HepG2 (cell line): ENCODE measurements around the gene NDUFS2. TPM values are rescaled to one million over a fixed set of nuclear protein-coding genes. Genes with fewer than 3 reads are reported as not detected.

Source experiments
- ATAC-seq: fragments of 200-7000 bp; cut with Tn5 transposase; 3 replicates; pipeline ENCODE4 v1.9.1; 2020; ENCODE audit warnings: mild to moderate bottlenecking, moderate library complexity
- BruUV-seq: library from RNA; stranded (reverse); fragments of 400-500 nt; replicated peaks from 2 replicates; lab custom pipeline; 2021; lab: Mats Ljungman, UMichigan
- CTCF ChIA-PET: fragments of 300-600 bp; formaldehyde crosslinking; extraction: SDS; loops from one replicate; lab custom pipeline; 2021; ENCODE audit warnings: low total read pairs, inconsistent platforms, low intra/inter-chr PET ratio; lab: Yijun Ruan, JAX
- POLR2A ChIA-PET: fragments of 350-600 bp; sonication (Branson Sonifier 250); formaldehyde crosslinking; loops from one replicate; lab custom pipeline; 2020; ENCODE audit warnings: antibody characterized with exemption, inconsistent platforms; lab: Yijun Ruan, JAX
- DNase-seq: peaks from one replicate; pipeline ENCODE4 v3.0.0-alpha.2; 2015; ENCODE audit warnings: low spot score
- FAIRE-seq: peaks from 3 replicates; lab custom pipeline; 2011; peaks lifted over from hg19 to GRCh38; lab: Jason Lieb, UNC
- H2AFZ ChIP-seq: one replicate; pipeline ENCODE4 v1.6.1; 2011; ENCODE audit warnings: low read length, inconsistent platforms
- H3K27ac ChIP-seq: fragments of 300-600 bp; 3 replicates; pipeline ENCODE4 v1.8.0; 2011; ENCODE audit warnings: mixed run types, mild to moderate bottlenecking, mixed read lengths, low read length, inconsistent platforms; ENCODE audit not compliant: insufficient read depth; ENCODE audit errors: extremely low read length
- H3K27me3 ChIP-seq, 2 experiments: fragments of 200-600 bp in 1 of 2; 2 replicates in 1 of 2; 3 replicates in 1 of 2; pipeline versions ENCODE4 v1.6.0 to v1.8.0; 2011; ENCODE audit warnings: low read length in 2 of 2, mild to moderate bottlenecking in 2 of 2, moderate library complexity in 2 of 2, inconsistent platforms in 1 of 2; ENCODE audit not compliant: insufficient read depth in 2 of 2, control insufficient read depth in 1 of 2
- H3K36me3 ChIP-seq, 2 experiments: fragments of 200-600 bp in 1 of 2; replicated peaks in 1 of 2; 2 replicates in 1 of 2; 3 replicates in 1 of 2; pipeline versions ENCODE4 v1.5.1 to v1.8.0; 2011; ENCODE audit warnings: low read length in 2 of 2, inconsistent platforms in 1 of 2; ENCODE audit not compliant: insufficient read depth in 2 of 2, control insufficient read depth in 1 of 2
- H3K4me1 ChIP-seq: 2 replicates; pipeline ENCODE4 v1.5.1; 2012; ENCODE audit warnings: low read length, inconsistent platforms; ENCODE audit not compliant: insufficient read depth
- H3K4me2 ChIP-seq: 2 replicates; pipeline ENCODE4 v1.6.0; 2011; ENCODE audit warnings: low read depth, low read length, inconsistent platforms
- H3K4me3 ChIP-seq, 3 experiments: fragments of 200-600 bp in 1 of 3; sonication (generic), shearing (Covaris generic) in 1 of 3; replicated peaks in 1 of 3; 2 replicates each; pipeline ENCODE4 v1.5.1; 2011 to 2016; ENCODE audit warnings: low read length in 3 of 3, inconsistent platforms in 2 of 3, low read depth in 2 of 3, mild to moderate bottlenecking in 2 of 3, control low read depth in 1 of 3, mixed read lengths in 1 of 3; ENCODE audit not compliant: insufficient read depth in 1 of 3
- H3K79me2 ChIP-seq: one replicate; pipeline ENCODE4 v1.6.1; 2011; ENCODE audit warnings: low read length, inconsistent platforms; ENCODE audit not compliant: insufficient read depth
- H3K9ac ChIP-seq: 2 replicates; pipeline ENCODE4 v1.6.0; 2011; ENCODE audit warnings: mild to moderate bottlenecking, low read depth, low read length, inconsistent platforms; ENCODE audit not compliant: insufficient read depth
- H3K9me3 ChIP-seq: 2 replicates; pipeline ENCODE4 v1.5.1; 2012; ENCODE audit warnings: mild to moderate bottlenecking, low read length
- H4K20me1 ChIP-seq: 2 replicates; pipeline ENCODE4 v1.6.0; 2011; ENCODE audit warnings: inconsistent platforms, mild to moderate bottlenecking, low read length, moderate library complexity; ENCODE audit not compliant: insufficient read depth
- CBFB ChIP-seq: sonication (generic); formaldehyde crosslinking; IDR thresholded peaks from 2 replicates; pipeline ENCODE4 v1.4.0; 2020; ENCODE audit warnings: missing genetic modification reagents
- DNMT1 ChIP-seq: sonication (generic); formaldehyde crosslinking; IDR thresholded peaks from 2 replicates; pipeline ENCODE4 v1.5.1; 2020; ENCODE audit warnings: mild to moderate bottlenecking, missing genetic modification reagents
- HDAC6 ChIP-seq: fragments of 200-600 bp; sonication (generic); IDR thresholded peaks from 2 replicates; pipeline ENCODE4 v1.7.0; 2017; ENCODE audit warnings: mild to moderate bottlenecking, antibody characterized with exemption, low read length, low read depth
- MXD4 ChIP-seq: IDR thresholded peaks from 2 replicates; pipeline ENCODE4 v1.6.1; 2016; ENCODE audit warnings: mild to moderate bottlenecking, missing biosample characterization, missing genetic modification reagents
- ZMAT3 ChIP-seq: sonication (generic); formaldehyde crosslinking; conservative IDR thresholded peaks from 2 replicates; pipeline ENCODE4 v1.7.0; 2021; ENCODE audit warnings: missing genetic modification reagents
- ZNF543 ChIP-seq: sonication (generic); formaldehyde crosslinking; IDR thresholded peaks from 2 replicates; pipeline ENCODE4 v1.4.0; 2020; ENCODE audit warnings: mild to moderate bottlenecking, missing genetic modification reagents
- ZNF724P ChIP-seq: sonication (generic); formaldehyde crosslinking; IDR thresholded peaks from 2 replicates; pipeline ENCODE4 v1.8.0; 2022; ENCODE audit warnings: missing genetic modification reagents, borderline replicate concordance
- ZNF780A ChIP-seq: sonication (generic); formaldehyde crosslinking; IDR thresholded peaks from 2 replicates; pipeline ENCODE4 v1.8.0; 2022; ENCODE audit warnings: mild to moderate bottlenecking, missing genetic modification reagents, moderate library complexity
- ZSCAN29 ChIP-seq: sonication (generic); formaldehyde crosslinking; conservative IDR thresholded peaks from 2 replicates; pipeline ENCODE4 v1.4.0; 2020; ENCODE audit warnings: mild to moderate bottlenecking, missing genetic modification reagents
- WGBS: methylation state at CpG from one replicate; pipeline ENCODE4 v1.1.6; 2017; ENCODE audit warnings: low lambda C conversion rate; 5-methylcytosine and 5-hydroxymethylcytosine counted together
- in situ Hi-C: cut with HindIII; loops from 2 replicates; pipeline ENCODE4 v1.10.0; 2017; ENCODE audit warnings: low pct_unique_long_range_greater_than_20kb; ENCODE audit not compliant: extremely low pct_ligation_motif_present
- intact Hi-C: fragments of 100-400 bp; cut with micrococcal nuclease; formaldehyde crosslinking; loops from one replicate; pipeline ENCODE4 v1.10.0; 2022; ENCODE audit not compliant: unreplicated experiment
- polyA plus RNA-seq, 8 experiments: library from polyadenylated mRNA; depleted of rRNA in 3 of 8; stranded (reverse) in 7 of 8; unstranded in 1 of 8; fragments of >200 nt; fragmentation: Illumina TruSeq in 4 of 8; extraction: Trizol in 4 of 8; gene quantifications; 2 replicates each; pipeline versions ENCODE4 v1.2.1 to v1.2.3, GENCODE V29; 2011 to 2016; ENCODE audit warnings: low read depth in 4 of 8, missing spikeins in 1 of 8, mixed read lengths in 1 of 8; ENCODE audit not compliant: insufficient read depth in 1 of 8
- total RNA-seq, 5 experiments: library from RNA; depleted of rRNA; stranded (reverse); fragments of >200 nt; fragmentation: Illumina TruSeq; extraction: Trizol; gene quantifications; 2 replicates each; pipeline ENCODE4 v1.2.3, GENCODE V29; 2016; ENCODE audit warnings: low read depth in 1 of 5
- TF ChIP-seq, protein P1 (sequence below): sonication (generic); formaldehyde crosslinking; IDR thresholded peaks from 2 replicates; pipeline ENCODE4 v1.8.0; 2022; ENCODE audit warnings: mild to moderate bottlenecking, missing genetic modification reagents, borderline replicate concordance
- TF ChIP-seq, protein P2 (sequence below): sonication (generic); formaldehyde crosslinking; IDR thresholded peaks from 2 replicates; pipeline ENCODE4 v1.4.0; 2020; ENCODE audit warnings: missing genetic modification reagents, mild to moderate bottlenecking, borderline replicate concordance
- TF ChIP-seq, protein P3 (sequence below): sonication (generic); formaldehyde crosslinking; IDR thresholded peaks from 2 replicates; pipeline ENCODE4 v1.8.0; 2022; ENCODE audit warnings: mild to moderate bottlenecking, missing genetic modification reagents; ENCODE audit not compliant: insufficient replicate concordance

Gene NDUFS2
- total and polyA plus RNA-seq, 2 of the 13 experiments (the other 11 are each of a cell fraction or from before 2014, with no cell fraction given): 89.9 to 118 TPM

DNA sequence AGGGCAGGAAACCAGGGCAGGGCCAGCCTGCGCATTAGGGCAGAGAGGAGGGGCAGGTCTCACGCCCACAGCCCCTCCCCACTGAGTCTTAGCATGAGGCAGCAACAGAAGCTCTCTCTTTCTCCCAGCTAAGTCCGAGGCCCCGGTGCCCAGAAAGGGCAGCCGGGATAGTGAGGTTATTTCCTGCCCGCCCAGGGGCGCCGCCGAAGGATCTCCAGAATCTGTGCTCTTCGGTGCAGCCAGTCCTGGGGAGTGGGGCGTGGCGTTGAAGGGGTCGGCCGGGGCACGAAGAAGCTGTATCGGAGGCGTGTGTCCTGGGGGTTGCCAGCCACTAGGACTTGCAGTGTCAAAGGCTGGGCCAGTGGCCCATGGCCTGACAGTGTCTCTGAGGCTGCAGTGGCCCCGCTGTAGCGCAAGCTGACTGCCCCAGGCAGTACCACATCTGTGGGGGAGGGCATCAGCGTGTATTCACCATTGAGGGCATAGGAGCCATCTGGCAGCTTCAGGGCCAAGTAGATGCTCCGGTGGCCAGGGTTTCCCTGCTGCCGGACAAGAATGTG lies 11.1 kb upstream of the NDUFS2 start (continued):
- TF ChIP-seq HDAC6 (no peak), ZNF543 (CRISPR knock-in tag) (no peak)
- TF ChIP-seq, protein P1, sequence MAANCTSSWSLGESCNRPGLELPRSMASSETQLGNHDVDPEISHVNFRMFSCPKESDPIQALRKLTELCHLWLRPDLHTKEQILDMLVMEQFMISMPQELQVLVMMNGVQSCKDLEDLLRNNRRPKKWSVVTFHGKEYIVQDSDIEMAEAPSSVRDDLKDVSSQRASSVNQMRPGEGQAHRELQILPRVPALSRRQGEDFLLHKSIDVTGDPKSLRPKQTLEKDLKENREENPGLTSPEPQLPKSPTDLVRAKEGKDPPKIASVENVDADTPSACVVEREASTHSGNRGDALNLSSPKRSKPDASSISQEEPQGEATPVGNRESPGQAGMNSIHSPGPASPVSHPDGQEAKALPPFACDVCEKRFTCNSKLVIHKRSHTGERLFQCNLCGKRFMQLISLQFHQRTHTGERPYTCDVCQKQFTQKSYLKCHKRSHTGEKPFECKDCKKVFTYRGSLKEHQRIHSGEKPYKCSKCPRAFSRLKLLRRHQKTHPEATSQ: no peak

DNA sequence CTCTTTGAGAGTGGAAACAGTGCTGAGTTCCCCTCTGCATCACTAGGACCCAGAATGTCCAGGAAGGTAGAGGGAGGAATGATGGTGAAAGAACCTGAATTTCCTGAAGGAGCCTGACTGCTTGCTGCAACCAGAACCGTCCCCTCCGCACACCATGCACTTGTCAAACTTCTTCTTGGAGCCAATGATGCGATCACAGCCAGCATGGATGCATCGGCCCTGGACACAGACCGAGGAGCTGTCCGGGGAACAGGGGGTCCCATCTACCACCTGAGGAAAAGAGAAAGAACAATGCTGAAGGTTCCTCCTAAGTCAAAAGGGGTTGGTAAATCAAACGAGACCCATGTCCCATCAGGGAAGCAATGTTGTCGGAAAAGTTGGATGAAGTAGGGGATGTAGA lies 10.2 kb upstream of the NDUFS2 start:
- POLR2A ChIA-PET: no interaction called here
- ATAC-seq: no peak

More for the DNA sequence above, 10.2 kb upstream of the NDUFS2 start:
- H3K27me3 ChIP-seq: no peaks in the 10 kb centered on the region
- no peaks in the 10 kb centered on the region; a peak in 1 of 5 replicates for H3K36me3 ChIP-seq
- no peak for FAIRE-seq
- CTCF ChIA-PET: interaction anchor here (0.8 to 1.7 kb wide), 5 partner anchors 18 to 190 kb away, joined by 3 to 15 read pairs (median 7); partner anchors contain the start of gene TOMM40L
- H3K79me2 ChIP-seq: no peaks in the 10 kb centered on the region
- TF ChIP-seq MXD4 (CRISPR knock-in tag) (no peak), ZSCAN29 (CRISPR knock-in tag) (no peak), ZNF724P (CRISPR knock-in tag) (no peak), CBFB (CRISPR knock-in tag) (no peak), ZMAT3 (CRISPR knock-in tag) (no peak), ZNF780A (no peak), DNMT1 (CRISPR knock-in tag) (no peak)
- TF ChIP-seq, protein P2, sequence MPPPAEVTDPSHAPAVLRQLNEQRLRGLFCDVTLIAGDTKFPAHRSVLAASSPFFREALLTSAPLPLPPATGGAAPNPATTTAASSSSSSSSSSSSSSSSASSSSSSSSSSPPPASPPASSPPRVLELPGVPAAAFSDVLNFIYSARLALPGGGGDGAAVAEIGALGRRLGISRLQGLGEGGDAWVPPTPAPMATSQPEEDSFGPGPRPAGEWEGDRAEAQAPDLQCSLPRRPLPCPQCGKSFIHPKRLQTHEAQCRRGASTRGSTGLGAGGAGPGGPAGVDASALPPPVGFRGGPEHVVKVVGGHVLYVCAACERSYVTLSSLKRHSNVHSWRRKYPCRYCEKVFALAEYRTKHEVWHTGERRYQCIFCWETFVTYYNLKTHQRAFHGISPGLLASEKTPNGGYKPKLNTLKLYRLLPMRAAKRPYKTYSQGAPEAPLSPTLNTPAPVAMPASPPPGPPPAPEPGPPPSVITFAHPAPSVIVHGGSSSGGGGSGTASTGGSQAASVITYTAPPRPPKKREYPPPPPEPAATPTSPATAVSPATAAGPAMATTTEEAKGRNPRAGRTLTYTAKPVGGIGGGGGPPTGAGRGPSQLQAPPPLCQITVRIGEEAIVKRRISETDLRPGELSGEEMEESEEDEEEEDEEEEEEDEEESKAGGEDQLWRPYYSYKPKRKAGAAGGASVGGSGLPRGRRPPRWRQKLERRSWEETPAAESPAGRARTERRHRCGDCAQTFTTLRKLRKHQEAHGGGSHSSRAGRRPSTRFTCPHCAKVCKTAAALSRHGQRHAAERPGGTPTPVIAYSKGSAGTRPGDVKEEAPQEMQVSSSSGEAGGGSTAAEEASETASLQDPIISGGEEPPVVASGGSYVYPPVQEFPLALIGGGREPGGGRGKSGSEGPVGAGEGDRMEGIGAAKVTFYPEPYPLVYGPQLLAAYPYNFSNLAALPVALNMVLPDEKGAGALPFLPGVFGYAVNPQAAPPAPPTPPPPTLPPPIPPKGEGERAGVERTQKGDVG (CRISPR knock-in tag): no peak
- TF ChIP-seq, protein P3, sequence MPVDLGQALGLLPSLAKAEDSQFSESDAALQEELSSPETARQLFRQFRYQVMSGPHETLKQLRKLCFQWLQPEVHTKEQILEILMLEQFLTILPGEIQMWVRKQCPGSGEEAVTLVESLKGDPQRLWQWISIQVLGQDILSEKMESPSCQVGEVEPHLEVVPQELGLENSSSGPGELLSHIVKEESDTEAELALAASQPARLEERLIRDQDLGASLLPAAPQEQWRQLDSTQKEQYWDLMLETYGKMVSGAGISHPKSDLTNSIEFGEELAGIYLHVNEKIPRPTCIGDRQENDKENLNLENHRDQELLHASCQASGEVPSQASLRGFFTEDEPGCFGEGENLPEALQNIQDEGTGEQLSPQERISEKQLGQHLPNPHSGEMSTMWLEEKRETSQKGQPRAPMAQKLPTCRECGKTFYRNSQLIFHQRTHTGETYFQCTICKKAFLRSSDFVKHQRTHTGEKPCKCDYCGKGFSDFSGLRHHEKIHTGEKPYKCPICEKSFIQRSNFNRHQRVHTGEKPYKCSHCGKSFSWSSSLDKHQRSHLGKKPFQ (CRISPR knock-in tag): no peak
- TF ChIP-seq, all 625 proteins: peak for 0
- no peak for DNase-seq
- Histone ChIP-seq H3K4me2 (no peak overlapping the region), H3K27ac (no peak overlapping the region), H3K9ac (no peak overlapping the region), H3K4me1 (peaks cover 27% of the 10 kb centered on the region), H2AFZ (no peak overlapping the region), H3K9me3 (no peaks in the 10 kb centered on the region), H3K4me3 (no peak overlapping the region), H4K20me1 (no peaks in the 10 kb centered on the region)
- BruUV-seq: no TSS peak
- in situ Hi-C loops (no loop called here), intact Hi-C loops (loop anchor here (1.0 to 2.0 kb wide), 2 partner anchors 183 to 190 kb away; no protein-coding TSS in a partner anchor)
- WGBS: 52% methylated on average over 8 of the region's 8 CpGs
